K562 (cell line): ENCODE measurements around the gene AGAP1. TPM values are rescaled to one million over a fixed set of nuclear protein-coding genes. Genes with fewer than 3 reads are reported as not detected.

Source experiments
- ATAC-seq: fragments of 200-7000 bp; cut with Tn5 transposase; 3 replicates; pipeline ENCODE4 v1.9.1; 2020; ENCODE audit warnings: moderate library complexity
- BruUV-seq: library from RNA; stranded (reverse); fragments of 400-500 nt; replicated peaks from 2 replicates; lab custom pipeline; 2021; lab: Mats Ljungman, UMichigan
- CTCF ChIA-PET: fragments of 300-600 bp; formaldehyde crosslinking; extraction: SDS; loops from one replicate; lab custom pipeline; 2021; ENCODE audit warnings: low intra/inter-chr PET ratio; lab: Yijun Ruan, JAX
- POLR2A ChIA-PET: fragments of 300-600, 350-650 bp; sonication (Branson Sonifier 250); formaldehyde crosslinking; extraction: SDS; loops from one replicate; lab custom pipeline; 2021; ENCODE audit warnings: antibody characterized with exemption, inconsistent platforms; lab: Yijun Ruan, JAX
- DNase-seq, 4 experiments: peaks; one replicate each; pipeline versions ENCODE4 v3.0.0 to v3.0.0-alpha.2; 2011 to 2018; ENCODE audit warnings: low spot score in 3 of 4, mixed read lengths in 3 of 4; ENCODE audit errors: extremely low read depth in 1 of 4
- FAIRE-seq: peaks from 2 replicates; lab custom pipeline; 2011; peaks lifted over from hg19 to GRCh38; lab: Jason Lieb, UNC
- H2AFZ ChIP-seq: 2 replicates; pipeline ENCODE4 v1.6.0; 2011; ENCODE audit warnings: low read depth, low read length, control low read depth, inconsistent platforms
- H3K27ac ChIP-seq: fragments of 200-600 bp; 3 replicates; pipeline ENCODE4 v1.8.0; 2011; ENCODE audit warnings: low read depth, mild to moderate bottlenecking, control low read depth, inconsistent platforms, low read length, moderate library complexity, mixed read lengths; ENCODE audit errors: extremely low read depth
- H3K27me3 ChIP-seq, 2 experiments: fragments of 300-600 bp in 1 of 2; 2 replicates in 1 of 2; 3 replicates in 1 of 2; pipeline versions ENCODE4 v1.6.0 to v1.8.0; 2011; ENCODE audit warnings: inconsistent platforms in 2 of 2, low read length in 2 of 2, mild to moderate bottlenecking in 1 of 2, mixed read lengths in 1 of 2, moderate library complexity in 1 of 2; ENCODE audit not compliant: control insufficient read depth in 2 of 2, insufficient read depth in 2 of 2
- H3K36me3 ChIP-seq: fragments of 300-600 bp; 3 replicates; pipeline ENCODE4 v1.8.0; 2011; ENCODE audit warnings: mild to moderate bottlenecking, low read length, inconsistent platforms; ENCODE audit not compliant: control insufficient read depth, insufficient read depth
- H3K4me1 ChIP-seq, 2 experiments: fragments of 200-600 bp in 1 of 2; replicated peaks in 1 of 2; 2 replicates in 1 of 2; 3 replicates in 1 of 2; pipeline versions ENCODE4 v1.5.1 to v1.8.0; 2011; ENCODE audit warnings: inconsistent platforms in 2 of 2, low read length in 2 of 2, mild to moderate bottlenecking in 1 of 2, mixed read lengths in 1 of 2, moderate library complexity in 1 of 2; ENCODE audit not compliant: control insufficient read depth in 2 of 2, insufficient read depth in 2 of 2
- H3K4me2 ChIP-seq: 2 replicates; pipeline ENCODE4 v1.6.1; 2011; ENCODE audit warnings: low read length, control low read depth, inconsistent platforms, mixed read lengths; ENCODE audit not compliant: insufficient read depth
- H3K4me3 ChIP-seq: fragments of 200-600 bp; sonication (generic), shearing (Covaris generic); 2 replicates; pipeline ENCODE4 v1.5.1; 2016; ENCODE audit warnings: control low read depth, inconsistent platforms
- H3K79me2 ChIP-seq: fragments of 200-600 bp; 3 replicates; pipeline ENCODE4 v1.8.0; 2011; ENCODE audit warnings: low read length, inconsistent platforms; ENCODE audit not compliant: control insufficient read depth, insufficient read depth
- H3K9ac ChIP-seq, 2 experiments: 2 replicates each; pipeline versions ENCODE4 v1.6.0 to v1.6.1; 2011; ENCODE audit warnings: low read depth in 2 of 2, low read length in 2 of 2, control low read depth in 1 of 2, inconsistent platforms in 1 of 2, mild to moderate bottlenecking in 1 of 2, mixed read lengths in 1 of 2; ENCODE audit not compliant: insufficient read depth in 1 of 2
- H3K9me1 ChIP-seq: one replicate; pipeline ENCODE4 v1.6.0; 2011; ENCODE audit warnings: inconsistent platforms, mild to moderate bottlenecking, low read length, moderate library complexity; ENCODE audit not compliant: control insufficient read depth, insufficient read depth
- H3K9me3 ChIP-seq: replicated peaks from 2 replicates; pipeline ENCODE4 v1.5.1; 2011; ENCODE audit warnings: low read depth, low read length, inconsistent platforms; ENCODE audit not compliant: control insufficient read depth, insufficient read depth
- H4K20me1 ChIP-seq: replicated peaks from 2 replicates; pipeline ENCODE4 v1.6.1; 2011; ENCODE audit warnings: low read length, inconsistent platforms, mixed read lengths; ENCODE audit not compliant: control insufficient read depth, insufficient read depth
- ADNP ChIP-seq: fragments of 200-800 bp; sonication (Bioruptor generic); IDR thresholded peaks from 2 replicates; pipeline ENCODE4 v1.6.1; 2016; ENCODE audit warnings: missing genetic modification characterization, missing compliant biosample characterization
- BRF1 ChIP-seq: IDR thresholded peaks from 3 replicates; pipeline ENCODE4 v1.6.1; 2011; ENCODE audit warnings: borderline replicate concordance, mild to moderate bottlenecking; ENCODE audit not compliant: insufficient read length; ENCODE audit errors: extremely low read depth
- FOXK1 ChIP-seq: sonication (generic); formaldehyde crosslinking; IDR thresholded peaks from 2 replicates; pipeline ENCODE4 v1.8.0; 2022; ENCODE audit warnings: missing genetic modification reagents, mild to moderate bottlenecking, borderline replicate concordance
- GATAD2B ChIP-seq: fragments of 450-650 bp; IDR thresholded peaks from 2 replicates; pipeline ENCODE4 v1.6.1; 2017; ENCODE audit warnings: mild to moderate bottlenecking, borderline replicate concordance
- HNRNPLL ChIP-seq: fragments of 200-400 bp; formaldehyde crosslinking; IDR thresholded peaks from 2 replicates; pipeline ENCODE4 v1.6.1; 2017; ENCODE audit warnings: low read length, low read depth, mild to moderate bottlenecking; ENCODE audit not compliant: poor library complexity, severe bottlenecking
- RB1 ChIP-seq: fragments of 450-650 bp; IDR thresholded peaks from 2 replicates; pipeline ENCODE4 v1.6.1; 2017; ENCODE audit warnings: low read depth, mild to moderate bottlenecking
- SAFB ChIP-seq: fragments of 200-400 bp; formaldehyde crosslinking; IDR thresholded peaks from 2 replicates; pipeline ENCODE4 v1.6.1; 2017; ENCODE audit warnings: low read depth, low read length, borderline replicate concordance
- ZNF232 ChIP-seq: sonication (generic); formaldehyde crosslinking; IDR thresholded peaks from 2 replicates; pipeline ENCODE4 v1.8.0; 2022; ENCODE audit warnings: mild to moderate bottlenecking, missing genetic modification reagents
- WGBS: fragments of 100-300 bp; shearing (Covaris generic); methylation state at CpG from one replicate; pipeline ENCODE4 v1.1.6; 2016; ENCODE audit warnings: low coverage, mixed read lengths; ENCODE audit not compliant: insufficient coverage; ENCODE audit errors: missing lambda C conversion rate; 5-methylcytosine and 5-hydroxymethylcytosine counted together
- in situ Hi-C: fragments of 300-500 bp; cut with MboI; formaldehyde crosslinking; loops from 4 replicates; pipeline ENCODE4 v1.15.0; 2018; ENCODE audit warnings: inconsistent platforms, mixed read lengths
- intact Hi-C: fragments of 100-400 bp; cut with micrococcal nuclease; formaldehyde crosslinking; loops from 2 replicates; pipeline ENCODE4 v1.14.2; 2022
- polyA plus RNA-seq, 8 experiments: library from polyadenylated mRNA; depleted of rRNA in 4 of 8; stranded (reverse) in 5 of 8; unstranded in 3 of 8; fragments of >200 nt; fragmentation: Nextera tagmentation in 2 of 8; fragmentation: Illumina TruSeq in 1 of 8; extraction: Ambion mirVana in 2 of 8; extraction: Trizol in 1 of 8; gene quantifications; 2 replicates each; pipeline versions ENCODE4 v1.2.1 to v1.2.3, GENCODE V29; 2011 to 2014; ENCODE audit warnings: inconsistent platforms in 1 of 8, missing spikeins in 1 of 8
- total RNA-seq, 7 experiments: library from RNA; depleted of rRNA in 6 of 7; stranded (reverse); fragments of >200 nt in 6 of 7; fragmentation: Illumina TruSeq in 2 of 7; extraction: Trizol in 2 of 7; gene quantifications; 2 replicates each; pipeline versions ENCODE4 v1.2.1 to v1.2.3, GENCODE V29; 2011 to 2021; ENCODE audit warnings: low replicate concordance in 1 of 7
- TF ChIP-seq, protein P1 (sequence below), 3 experiments: IDR thresholded peaks in 2 of 3; conservative IDR thresholded peaks in 1 of 3; 2 replicates each; pipeline ENCODE4 v1.5.1; 2011 to 2012; ENCODE audit warnings: low read length in 3 of 3, mild to moderate bottlenecking in 3 of 3, control low read depth in 2 of 3, improper control_type of control experiment in 1 of 3, inconsistent platforms in 1 of 3, low read depth in 1 of 3, mixed read lengths in 1 of 3, moderate library complexity in 1 of 3; ENCODE audit not compliant: insufficient read depth in 2 of 3
- TF ChIP-seq, protein P2 (sequence below): fragments of 450-650 bp; conservative IDR thresholded peaks from 2 replicates; pipeline ENCODE4 v1.6.1; 2016; ENCODE audit warnings: missing genetic modification characterization, low read depth, mild to moderate bottlenecking, missing compliant biosample characterization, moderate library complexity

The AGAP1 gene
- total and polyA plus RNA-seq, 9 of the 15 experiments (the other 6 are each of a cell fraction or from before 2014, with no cell fraction given): 1.3 to 24.0 (median 10.6) TPM

DNA sequence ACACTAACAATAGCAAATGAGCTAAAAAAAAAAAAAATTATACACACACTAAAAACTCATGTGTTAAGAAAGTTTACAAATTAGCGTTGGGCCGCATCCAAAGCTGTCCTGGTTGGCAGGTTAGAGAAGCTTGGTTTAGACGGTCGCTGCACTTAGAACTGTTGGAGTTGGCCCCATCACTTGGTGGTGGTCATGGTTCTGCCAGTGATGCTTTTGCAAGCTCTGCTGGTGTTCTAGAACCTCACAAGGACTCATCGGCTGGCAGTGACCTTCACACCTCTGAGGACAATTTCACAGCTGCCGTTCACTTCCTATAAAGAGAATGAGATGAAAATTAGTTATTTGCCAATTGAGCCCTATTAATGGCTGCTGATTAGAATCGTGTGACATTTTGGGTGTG is 229.0 kb downstream of the AGAP1 start:
- no peaks in the 10 kb centered on the region for H3K9me1 ChIP-seq
- H3K4me3 ChIP-seq: no peak overlapping the region
- no peak for TF ChIP-seq ADNP (tag)
- no peak for TF ChIP-seq ZNF232
- TF ChIP-seq RB1: no peak
- TF ChIP-seq HNRNPLL: no peak
- TF ChIP-seq GATAD2B: no peak
- TF ChIP-seq, protein P1, sequence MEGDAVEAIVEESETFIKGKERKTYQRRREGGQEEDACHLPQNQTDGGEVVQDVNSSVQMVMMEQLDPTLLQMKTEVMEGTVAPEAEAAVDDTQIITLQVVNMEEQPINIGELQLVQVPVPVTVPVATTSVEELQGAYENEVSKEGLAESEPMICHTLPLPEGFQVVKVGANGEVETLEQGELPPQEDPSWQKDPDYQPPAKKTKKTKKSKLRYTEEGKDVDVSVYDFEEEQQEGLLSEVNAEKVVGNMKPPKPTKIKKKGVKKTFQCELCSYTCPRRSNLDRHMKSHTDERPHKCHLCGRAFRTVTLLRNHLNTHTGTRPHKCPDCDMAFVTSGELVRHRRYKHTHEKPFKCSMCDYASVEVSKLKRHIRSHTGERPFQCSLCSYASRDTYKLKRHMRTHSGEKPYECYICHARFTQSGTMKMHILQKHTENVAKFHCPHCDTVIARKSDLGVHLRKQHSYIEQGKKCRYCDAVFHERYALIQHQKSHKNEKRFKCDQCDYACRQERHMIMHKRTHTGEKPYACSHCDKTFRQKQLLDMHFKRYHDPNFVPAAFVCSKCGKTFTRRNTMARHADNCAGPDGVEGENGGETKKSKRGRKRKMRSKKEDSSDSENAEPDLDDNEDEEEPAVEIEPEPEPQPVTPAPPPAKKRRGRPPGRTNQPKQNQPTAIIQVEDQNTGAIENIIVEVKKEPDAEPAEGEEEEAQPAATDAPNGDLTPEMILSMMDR (IDR thresholded peaks at IDR 0.05 in 2 of 3, conservative IDR thresholded peaks at IDR 0.05 in 1 of 3; ENCODE audit: insufficient read depth in 2 of 3, low read depth in 1 of 3, low read length in 3 of 3): no peak
- TF ChIP-seq BRF1: no peak
- no peak for TF ChIP-seq FOXK1
- TF ChIP-seq SAFB: no peak
- TF ChIP-seq, protein P2, sequence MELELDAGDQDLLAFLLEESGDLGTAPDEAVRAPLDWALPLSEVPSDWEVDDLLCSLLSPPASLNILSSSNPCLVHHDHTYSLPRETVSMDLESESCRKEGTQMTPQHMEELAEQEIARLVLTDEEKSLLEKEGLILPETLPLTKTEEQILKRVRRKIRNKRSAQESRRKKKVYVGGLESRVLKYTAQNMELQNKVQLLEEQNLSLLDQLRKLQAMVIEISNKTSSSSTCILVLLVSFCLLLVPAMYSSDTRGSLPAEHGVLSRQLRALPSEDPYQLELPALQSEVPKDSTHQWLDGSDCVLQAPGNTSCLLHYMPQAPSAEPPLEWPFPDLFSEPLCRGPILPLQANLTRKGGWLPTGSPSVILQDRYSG (tag): no peak
- no peak overlapping the region for H3K9ac ChIP-seq
- H3K79me2 ChIP-seq: no peaks in the 10 kb centered on the region
- DNase-seq: no peak
- ChIA-PET CTCF (no interaction called here), POLR2A (interaction anchor here (0.6 to 1.0 kb wide), 2 partner anchors 8 to 837 kb away, joined by 3 read pairs; no protein-coding TSS in a partner anchor)
- WGBS: 92% methylated on average over 6 of the region's 7 CpGs
- in situ Hi-C loops (no loop called here), intact Hi-C loops (no loop called here)
- no peak for ATAC-seq
- FAIRE-seq: no peak
- H3K9me3 ChIP-seq: no peaks in the 10 kb centered on the region
- H3K27me3 ChIP-seq: no peaks in the 10 kb centered on the region
- no peak overlapping the region for H3K27ac ChIP-seq
- H3K4me2 ChIP-seq: no peak overlapping the region
- no peak overlapping the region for H2AFZ ChIP-seq
- H3K36me3 ChIP-seq: peaks cover 20% of the 10 kb centered on the region; the same call in 1 of the 3 replicates
- peaks cover 0 to 7% of the 10 kb centered on the region in 2 experiments; a peak in 2 of 5 replicates for H3K4me1 ChIP-seq
- no TSS peak for BruUV-seq
- H4K20me1 ChIP-seq: no peaks in the 10 kb centered on the region; the same call in 1 of the 2 replicates
